K562 (cell line): ENCODE measurements around the gene NKG7. TPM values are rescaled to one million over a fixed set of nuclear protein-coding genes. Genes with fewer than 3 reads are reported as not detected.

ENCODE experiments used
- BCL6 ChIP-seq: fragments of 250-450 bp; sonication (Bioruptor Pico); IDR thresholded peaks from 2 replicates; pipeline ENCODE4 v1.4.0; 2020
- DIDO1 ChIP-seq: fragments of 450-650 bp; IDR thresholded peaks from 2 replicates; pipeline ENCODE4 v1.6.1; 2016; ENCODE audit warnings: low read depth, missing biosample characterization, missing genetic modification characterization
- ERF ChIP-seq: fragments of 450-650 bp; formaldehyde crosslinking; IDR thresholded peaks from 2 replicates; pipeline ENCODE4 v1.4.0; 2020; ENCODE audit warnings: mild to moderate bottlenecking, mixed read lengths
- FOXJ3 ChIP-seq: sonication (generic); formaldehyde crosslinking; IDR thresholded peaks from 2 replicates; pipeline ENCODE4 v1.4.0; 2020; ENCODE audit warnings: mild to moderate bottlenecking, missing genetic modification reagents
- KLF13 ChIP-seq: fragments of 450-650 bp; IDR thresholded peaks from 2 replicates; pipeline ENCODE4 v1.6.1; 2016; ENCODE audit warnings: missing genetic modification characterization, low read depth, mild to moderate bottlenecking, missing compliant biosample characterization, moderate library complexity, borderline replicate concordance
- POLR2AphosphoS5 ChIP-seq: IDR thresholded peaks from 2 replicates; pipeline ENCODE4 v1.6.1; 2011; ENCODE audit warnings: mild to moderate bottlenecking, low read depth, low read length, moderate library complexity; ENCODE audit not compliant: control insufficient read depth, insufficient read depth
- RFX1 ChIP-seq: fragments of 450-650 bp; IDR thresholded peaks from 2 replicates; pipeline ENCODE4 v1.6.1; 2016; ENCODE audit warnings: mild to moderate bottlenecking, moderate library complexity
- TAF15 ChIP-seq: fragments of 200-400 bp; formaldehyde crosslinking; IDR thresholded peaks from 2 replicates; pipeline ENCODE4 v1.6.1; 2017; ENCODE audit warnings: mild to moderate bottlenecking, low read depth, low read length, moderate library complexity
- ZEB2 ChIP-seq: fragments of 450-650 bp; IDR thresholded peaks from 2 replicates; pipeline ENCODE4 v1.6.1; 2016
- ZNF384 ChIP-seq: IDR thresholded peaks from 2 replicates; pipeline ENCODE4 v1.6.1; 2012; ENCODE audit warnings: low read depth, low read length, improper control_type of control experiment
- ZNF589 ChIP-seq: fragments of 200-800 bp; sonication (Bioruptor generic); IDR thresholded peaks from 2 replicates; pipeline ENCODE4 v1.6.1; 2016; ENCODE audit warnings: low read depth, missing genetic modification characterization, missing compliant biosample characterization
- polyA plus RNA-seq, 8 experiments: library from polyadenylated mRNA; depleted of rRNA in 4 of 8; stranded (reverse) in 5 of 8; unstranded in 3 of 8; fragments of >200 nt; fragmentation: Nextera tagmentation in 2 of 8; fragmentation: Illumina TruSeq in 1 of 8; extraction: Ambion mirVana in 2 of 8; extraction: Trizol in 1 of 8; gene quantifications; 2 replicates each; pipeline versions ENCODE4 v1.2.1 to v1.2.3, GENCODE V29; 2011 to 2014; ENCODE audit warnings: inconsistent platforms in 1 of 8, missing spikeins in 1 of 8
- total RNA-seq, 7 experiments: library from RNA; depleted of rRNA in 6 of 7; stranded (reverse); fragments of >200 nt in 6 of 7; fragmentation: Illumina TruSeq in 2 of 7; extraction: Trizol in 2 of 7; gene quantifications; 2 replicates each; pipeline versions ENCODE4 v1.2.1 to v1.2.3, GENCODE V29; 2011 to 2021; ENCODE audit warnings: low replicate concordance in 1 of 7
- TF ChIP-seq, protein P1 (sequence below): sonication (generic); formaldehyde crosslinking; IDR thresholded peaks from 2 replicates; pipeline ENCODE4 v1.8.1; 2022; ENCODE audit warnings: missing genetic modification reagents
- TF ChIP-seq, protein P2 (sequence below): sonication (generic); formaldehyde crosslinking; IDR thresholded peaks from 2 replicates; pipeline ENCODE4 v1.8.1; 2023; ENCODE audit warnings: mild to moderate bottlenecking, missing genetic modification reagents
- TF ChIP-seq, protein P3 (sequence below): fragments of 250-450 bp; sonication (Bioruptor Pico); IDR thresholded peaks from 2 replicates; pipeline ENCODE4 v1.8.0; 2021; ENCODE audit warnings: borderline replicate concordance, mild to moderate bottlenecking, moderate library complexity; ENCODE audit not compliant: poor library complexity, severe bottlenecking
- TF ChIP-seq, protein P4 (sequence below), 2 experiments: fragments of 450-650 bp; IDR thresholded peaks; 2 replicates each; pipeline ENCODE4 v1.6.1; 2016
- TF ChIP-seq, protein P5 (sequence below): fragments of 150-350 bp; IDR thresholded peaks from 2 replicates; pipeline ENCODE4 v1.6.1; 2014; ENCODE audit warnings: low read depth, mild to moderate bottlenecking, low read length, borderline replicate concordance
- TF ChIP-seq, protein P6 (sequence below): sonication (generic); formaldehyde crosslinking; IDR thresholded peaks from 2 replicates; pipeline ENCODE4 v1.4.0; 2020; ENCODE audit warnings: mild to moderate bottlenecking, missing genetic modification reagents

NKG7 gene
- total and polyA plus RNA-seq, 9 of the 15 experiments (the other 6 are each of a cell fraction or from before 2014, with no cell fraction given), result 0.30 to 0.70 (median 0.51) TPM; not detected in 2

DNA sequence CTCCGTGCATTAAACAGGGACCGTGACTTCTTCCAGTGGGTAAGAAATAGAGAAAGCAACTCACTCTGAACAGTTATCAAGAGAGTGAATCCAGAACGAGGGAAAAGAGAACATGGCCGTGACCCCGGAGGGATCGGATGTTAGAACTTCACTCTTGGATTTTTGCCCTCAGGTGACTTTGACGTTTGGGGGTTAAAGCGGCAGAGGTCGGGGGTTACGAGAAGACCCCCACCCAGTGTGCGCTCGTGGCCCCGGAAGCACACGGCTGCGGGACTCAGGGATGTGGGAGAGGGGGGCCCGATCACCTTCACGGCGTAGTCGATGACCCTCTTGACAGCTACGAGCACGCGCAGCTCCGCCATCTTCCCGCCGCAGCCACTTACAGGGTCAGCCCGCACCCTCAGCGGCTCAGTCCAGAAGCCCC, 6.5 kb downstream of the NKG7 start, which contains the start of gene ETFB (continued):
- TF ChIP-seq, protein P1, sequence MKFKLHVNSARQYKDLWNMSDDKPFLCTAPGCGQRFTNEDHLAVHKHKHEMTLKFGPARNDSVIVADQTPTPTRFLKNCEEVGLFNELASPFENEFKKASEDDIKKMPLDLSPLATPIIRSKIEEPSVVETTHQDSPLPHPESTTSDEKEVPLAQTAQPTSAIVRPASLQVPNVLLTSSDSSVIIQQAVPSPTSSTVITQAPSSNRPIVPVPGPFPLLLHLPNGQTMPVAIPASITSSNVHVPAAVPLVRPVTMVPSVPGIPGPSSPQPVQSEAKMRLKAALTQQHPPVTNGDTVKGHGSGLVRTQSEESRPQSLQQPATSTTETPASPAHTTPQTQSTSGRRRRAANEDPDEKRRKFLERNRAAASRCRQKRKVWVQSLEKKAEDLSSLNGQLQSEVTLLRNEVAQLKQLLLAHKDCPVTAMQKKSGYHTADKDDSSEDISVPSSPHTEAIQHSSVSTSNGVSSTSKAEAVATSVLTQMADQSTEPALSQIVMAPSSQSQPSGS (CRISPR knock-in tag), result no peak
- TF ChIP-seq KLF13 (tag) (no peak), ERF (0 out of 2 replicates have a peak, but pooled peaks have one; percentile 22), BCL6 (CRISPR knock-in tag) (no peak), TAF15 (no peak), RFX1 (no peak), ZNF384 (no peak), FOXJ3 (CRISPR knock-in tag) (no peak), POLR2AphosphoS5 (no peak), DIDO1 (tag) (no peak), ZNF589 (CRISPR knock-in tag) (no peak), ZEB2 (no peak)
- TF ChIP-seq, protein P2, sequence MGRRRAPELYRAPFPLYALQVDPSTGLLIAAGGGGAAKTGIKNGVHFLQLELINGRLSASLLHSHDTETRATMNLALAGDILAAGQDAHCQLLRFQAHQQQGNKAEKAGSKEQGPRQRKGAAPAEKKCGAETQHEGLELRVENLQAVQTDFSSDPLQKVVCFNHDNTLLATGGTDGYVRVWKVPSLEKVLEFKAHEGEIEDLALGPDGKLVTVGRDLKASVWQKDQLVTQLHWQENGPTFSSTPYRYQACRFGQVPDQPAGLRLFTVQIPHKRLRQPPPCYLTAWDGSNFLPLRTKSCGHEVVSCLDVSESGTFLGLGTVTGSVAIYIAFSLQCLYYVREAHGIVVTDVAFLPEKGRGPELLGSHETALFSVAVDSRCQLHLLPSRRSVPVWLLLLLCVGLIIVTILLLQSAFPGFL (CRISPR knock-in tag), result no peak
- TF ChIP-seq, protein P3, sequence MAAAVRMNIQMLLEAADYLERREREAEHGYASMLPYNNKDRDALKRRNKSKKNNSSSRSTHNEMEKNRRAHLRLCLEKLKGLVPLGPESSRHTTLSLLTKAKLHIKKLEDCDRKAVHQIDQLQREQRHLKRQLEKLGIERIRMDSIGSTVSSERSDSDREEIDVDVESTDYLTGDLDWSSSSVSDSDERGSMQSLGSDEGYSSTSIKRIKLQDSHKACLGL, result peak; percentile 6
- TF ChIP-seq, protein P4, sequence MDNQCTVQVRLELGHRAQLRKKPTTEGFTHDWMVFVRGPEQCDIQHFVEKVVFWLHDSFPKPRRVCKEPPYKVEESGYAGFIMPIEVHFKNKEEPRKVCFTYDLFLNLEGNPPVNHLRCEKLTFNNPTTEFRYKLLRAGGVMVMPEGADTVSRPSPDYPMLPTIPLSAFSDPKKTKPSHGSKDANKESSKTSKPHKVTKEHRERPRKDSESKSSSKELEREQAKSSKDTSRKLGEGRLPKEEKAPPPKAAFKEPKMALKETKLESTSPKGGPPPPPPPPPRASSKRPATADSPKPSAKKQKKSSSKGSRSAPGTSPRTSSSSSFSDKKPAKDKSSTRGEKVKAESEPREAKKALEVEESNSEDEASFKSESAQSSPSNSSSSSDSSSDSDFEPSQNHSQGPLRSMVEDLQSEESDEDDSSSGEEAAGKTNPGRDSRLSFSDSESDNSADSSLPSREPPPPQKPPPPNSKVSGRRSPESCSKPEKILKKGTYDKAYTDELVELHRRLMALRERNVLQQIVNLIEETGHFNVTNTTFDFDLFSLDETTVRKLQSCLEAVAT (IDR thresholded peaks at IDR 0.05), result no peak
- TF ChIP-seq, protein P5, sequence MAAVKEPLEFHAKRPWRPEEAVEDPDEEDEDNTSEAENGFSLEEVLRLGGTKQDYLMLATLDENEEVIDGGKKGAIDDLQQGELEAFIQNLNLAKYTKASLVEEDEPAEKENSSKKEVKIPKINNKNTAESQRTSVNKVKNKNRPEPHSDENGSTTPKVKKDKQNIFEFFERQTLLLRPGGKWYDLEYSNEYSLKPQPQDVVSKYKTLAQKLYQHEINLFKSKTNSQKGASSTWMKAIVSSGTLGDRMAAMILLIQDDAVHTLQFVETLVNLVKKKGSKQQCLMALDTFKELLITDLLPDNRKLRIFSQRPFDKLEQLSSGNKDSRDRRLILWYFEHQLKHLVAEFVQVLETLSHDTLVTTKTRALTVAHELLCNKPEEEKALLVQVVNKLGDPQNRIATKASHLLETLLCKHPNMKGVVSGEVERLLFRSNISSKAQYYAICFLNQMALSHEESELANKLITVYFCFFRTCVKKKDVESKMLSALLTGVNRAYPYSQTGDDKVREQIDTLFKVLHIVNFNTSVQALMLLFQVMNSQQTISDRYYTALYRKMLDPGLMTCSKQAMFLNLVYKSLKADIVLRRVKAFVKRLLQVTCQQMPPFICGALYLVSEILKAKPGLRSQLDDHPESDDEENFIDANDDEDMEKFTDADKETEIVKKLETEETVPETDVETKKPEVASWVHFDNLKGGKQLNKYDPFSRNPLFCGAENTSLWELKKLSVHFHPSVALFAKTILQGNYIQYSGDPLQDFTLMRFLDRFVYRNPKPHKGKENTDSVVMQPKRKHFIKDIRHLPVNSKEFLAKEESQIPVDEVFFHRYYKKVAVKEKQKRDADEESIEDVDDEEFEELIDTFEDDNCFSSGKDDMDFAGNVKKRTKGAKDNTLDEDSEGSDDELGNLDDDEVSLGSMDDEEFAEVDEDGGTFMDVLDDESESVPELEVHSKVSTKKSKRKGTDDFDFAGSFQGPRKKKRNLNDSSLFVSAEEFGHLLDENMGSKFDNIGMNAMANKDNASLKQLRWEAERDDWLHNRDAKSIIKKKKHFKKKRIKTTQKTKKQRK, result no peak
- TF ChIP-seq, protein P6, sequence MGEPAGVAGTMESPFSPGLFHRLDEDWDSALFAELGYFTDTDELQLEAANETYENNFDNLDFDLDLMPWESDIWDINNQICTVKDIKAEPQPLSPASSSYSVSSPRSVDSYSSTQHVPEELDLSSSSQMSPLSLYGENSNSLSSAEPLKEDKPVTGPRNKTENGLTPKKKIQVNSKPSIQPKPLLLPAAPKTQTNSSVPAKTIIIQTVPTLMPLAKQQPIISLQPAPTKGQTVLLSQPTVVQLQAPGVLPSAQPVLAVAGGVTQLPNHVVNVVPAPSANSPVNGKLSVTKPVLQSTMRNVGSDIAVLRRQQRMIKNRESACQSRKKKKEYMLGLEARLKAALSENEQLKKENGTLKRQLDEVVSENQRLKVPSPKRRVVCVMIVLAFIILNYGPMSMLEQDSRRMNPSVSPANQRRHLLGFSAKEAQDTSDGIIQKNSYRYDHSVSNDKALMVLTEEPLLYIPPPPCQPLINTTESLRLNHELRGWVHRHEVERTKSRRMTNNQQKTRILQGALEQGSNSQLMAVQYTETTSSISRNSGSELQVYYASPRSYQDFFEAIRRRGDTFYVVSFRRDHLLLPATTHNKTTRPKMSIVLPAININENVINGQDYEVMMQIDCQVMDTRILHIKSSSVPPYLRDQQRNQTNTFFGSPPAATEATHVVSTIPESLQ (CRISPR knock-in tag), result no peak
